ENCODE measurements around the gene RNF148.
"Not testable (repeated sequence)": the region's sequence is repeated elsewhere in the genome, so short reads cannot be mapped to it uniquely, and the experiment has no call there.

RNF148 gene

GRCh38 chr7:122689346-122690109 is 13.2 kb downstream of the RNF148 start:
- no peak for DNase-seq

GRCh38 chr7:122688400-122688998 is 14.2 kb downstream of the RNF148 start:
- DNase-seq, result no peak

GRCh38 chr7:122686360-122686878 is 16.3 kb downstream of the RNF148 start:
- DNase-seq, result no peak

GRCh38 chr7:122684504-122684903 is 18.2 kb downstream of the RNF148 start:
- no peak for DNase-seq

- no peak for DNase-seq
Observed at GRCh38 chr7:122682815-122683550, 19.7 kb downstream of the RNF148 start.

- not testable (repeated sequence) for DNase-seq
Observed at GRCh38 chr7:122681186-122681585, 21.5 kb downstream of the RNF148 start.

- DNase-seq, result no peak
Observed at GRCh38 chr7:122679813-122680212, 22.9 kb downstream of the RNF148 start.

- DNase-seq, result not testable (repeated sequence)
Observed at GRCh38 chr7:122679269-122679709, 23.4 kb downstream of the RNF148 start.

- no peak for DNase-seq
Observed at GRCh38 chr7:122677149-122677548, 25.6 kb downstream of the RNF148 start.

- no peak for DNase-seq
Observed at GRCh38 chr7:122676466-122676865, 26.3 kb downstream of the RNF148 start.

- DNase-seq, result no peak
Observed at GRCh38 chr7:122675621-122676020, 27.1 kb downstream of the RNF148 start.

GRCh38 chr7:122675011-122675410 is 27.7 kb downstream of the RNF148 start:
- no peak for DNase-seq

GRCh38 chr7:122674502-122674901 is 28.2 kb downstream of the RNF148 start:
- DNase-seq, result no peak

- DNase-seq, result no peak
Observed at GRCh38 chr7:122673951-122674350, 28.8 kb downstream of the RNF148 start.

- no peak for DNase-seq
Observed at GRCh38 chr7:122672536-122672935, 30.2 kb downstream of the RNF148 start.

- DNase-seq, result no peak
Observed at GRCh38 chr7:122663733-122664132, 39.0 kb downstream of the RNF148 start.

GRCh38 chr7:122658856-122659255 is 43.9 kb downstream of the RNF148 start:
- DNase-seq, result no peak

GRCh38 chr7:122653685-122654084 is 49.0 kb downstream of the RNF148 start:
- no peak for DNase-seq

- DNase-seq, result no peak
Observed at GRCh38 chr7:122652876-122653275, 49.8 kb downstream of the RNF148 start.
